HG02678 (cell line): ENCODE data around the gene CMSS1.

Experiments
- ATAC-seq: cut with Tn5 transposase; IDR thresholded peaks from one replicate; pipeline ENCODE4 v1.9.1; 2021; ENCODE audit warnings: mild to moderate bottlenecking, moderate library complexity; ENCODE audit not compliant: unreplicated experiment

Gene CMSS1

GRCh38 chr3:100097919-100098783, 280.5 kb downstream of the CMSS1 start:
- ATAC-seq, result no peak

DNA sequence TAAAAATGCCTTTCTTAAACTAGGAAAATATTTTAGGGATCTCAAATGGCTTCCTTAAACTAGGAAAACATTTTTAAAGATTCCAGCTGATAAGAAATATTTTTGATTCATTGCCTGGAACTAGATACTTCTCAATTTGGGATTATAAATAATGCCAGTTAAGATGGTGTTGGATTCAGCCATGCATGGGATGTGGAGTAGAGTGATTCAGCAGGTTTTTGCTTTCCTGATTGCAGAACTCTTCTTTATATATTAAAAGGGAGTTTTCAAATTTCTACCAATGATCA, 281.1 kb downstream of the CMSS1 start:
- ATAC-seq, result no peak

DNA sequence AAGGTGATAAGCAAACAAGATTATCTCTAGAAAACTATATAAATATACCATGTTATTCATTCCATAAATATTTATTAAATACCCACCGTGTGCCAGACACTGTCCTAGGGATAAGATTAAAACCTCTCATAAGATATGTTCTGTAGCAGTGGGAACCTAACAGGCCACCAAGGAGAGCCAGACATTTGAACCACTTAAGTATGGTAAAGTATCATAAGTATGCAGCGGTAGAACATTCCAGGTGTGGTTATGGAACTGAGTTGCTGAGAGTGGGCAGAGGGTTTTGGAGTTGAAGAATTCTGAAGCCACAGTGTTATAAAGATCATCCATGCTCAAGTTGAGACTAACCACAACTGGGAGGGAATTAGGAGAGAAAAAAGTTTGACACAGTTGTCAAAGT, 282.0 kb downstream of the CMSS1 start:
- no peak for ATAC-seq

GRCh38 chr3:100100425-100100824, 282.8 kb downstream of the CMSS1 start:
- no peak for ATAC-seq

- no peak for ATAC-seq
Measured at GRCh38 chr3:100102757-100103156, 285.1 kb downstream of the CMSS1 start.

DNA sequence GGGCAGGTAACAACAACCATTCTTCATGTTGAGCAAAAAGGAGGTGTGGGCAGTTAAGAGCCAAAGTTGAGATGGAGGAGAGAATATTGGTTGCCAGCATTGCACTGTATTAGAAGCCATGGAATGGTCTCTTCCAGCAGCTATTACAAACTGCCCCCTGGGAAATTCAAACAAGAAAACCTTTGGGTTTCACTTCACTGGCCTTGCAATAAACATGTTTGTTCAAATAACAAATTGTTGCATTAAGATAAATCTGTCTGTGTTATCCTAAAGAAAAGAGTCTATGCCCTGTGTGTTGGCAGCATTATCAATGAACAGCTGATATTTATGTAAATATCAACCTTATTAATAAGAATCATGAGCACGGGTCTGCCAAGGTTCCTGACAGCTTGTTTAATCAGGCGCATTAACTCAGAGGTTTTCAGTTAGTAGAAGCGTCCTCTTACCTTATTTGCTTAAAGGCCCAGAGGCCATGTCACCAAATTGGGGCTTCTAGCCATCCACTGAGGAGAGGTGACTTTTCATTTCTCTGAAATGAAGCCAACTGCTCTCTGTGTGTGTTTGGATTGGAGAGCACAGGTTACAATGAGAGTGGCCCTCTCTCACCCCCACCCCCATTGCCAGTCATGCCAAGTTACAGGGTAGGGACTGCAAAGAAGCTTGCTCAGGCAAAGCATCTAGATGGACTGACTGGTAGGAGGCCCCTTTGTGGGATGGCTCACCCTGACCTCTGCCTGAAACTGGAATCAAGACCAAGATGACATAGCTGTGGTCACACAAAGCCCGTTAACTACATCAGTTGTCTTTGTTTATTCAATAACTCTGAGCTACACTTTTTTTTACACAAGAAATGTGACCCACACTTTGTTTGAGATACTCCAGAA, 286.1 kb downstream of the CMSS1 start:
- ATAC-seq, result peak; percentile 82

DNA sequence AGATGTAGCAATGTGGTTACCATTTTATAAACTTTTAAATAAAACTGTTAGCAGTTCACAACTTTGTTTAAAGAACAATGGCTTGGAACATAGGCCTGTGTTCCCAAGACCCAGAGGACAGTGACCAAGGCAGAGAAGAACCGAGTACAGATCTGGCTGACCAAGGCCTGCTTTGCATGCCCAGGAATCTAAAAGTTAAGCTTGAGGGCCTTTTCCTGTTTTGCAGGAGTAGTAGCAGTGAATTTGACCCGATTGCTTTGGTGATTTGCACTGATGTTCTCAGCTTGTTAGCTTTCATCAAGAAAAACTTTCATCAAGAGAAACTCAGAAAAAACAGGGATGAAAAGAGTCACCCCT, 286.8 kb downstream of the CMSS1 start:
- ATAC-seq, result peak; percentile 37

- no peak for ATAC-seq
Measured at GRCh38 chr3:100104817-100105413, 287.3 kb downstream of the CMSS1 start.

GRCh38 chr3:100105501-100105900, 287.8 kb downstream of the CMSS1 start:
- ATAC-seq, result peak; percentile 37

- ATAC-seq, result no peak
Measured at GRCh38 chr3:100106094-100106493, 288.4 kb downstream of the CMSS1 start.

GRCh38 chr3:100106531-100107141, 289.0 kb downstream of the CMSS1 start:
- ATAC-seq, result no peak

- no peak for ATAC-seq
Measured at GRCh38 chr3:100107221-100107814, 289.7 kb downstream of the CMSS1 start.

- no peak for ATAC-seq
Measured at GRCh38 chr3:100108464-100109079, 290.9 kb downstream of the CMSS1 start.

DNA sequence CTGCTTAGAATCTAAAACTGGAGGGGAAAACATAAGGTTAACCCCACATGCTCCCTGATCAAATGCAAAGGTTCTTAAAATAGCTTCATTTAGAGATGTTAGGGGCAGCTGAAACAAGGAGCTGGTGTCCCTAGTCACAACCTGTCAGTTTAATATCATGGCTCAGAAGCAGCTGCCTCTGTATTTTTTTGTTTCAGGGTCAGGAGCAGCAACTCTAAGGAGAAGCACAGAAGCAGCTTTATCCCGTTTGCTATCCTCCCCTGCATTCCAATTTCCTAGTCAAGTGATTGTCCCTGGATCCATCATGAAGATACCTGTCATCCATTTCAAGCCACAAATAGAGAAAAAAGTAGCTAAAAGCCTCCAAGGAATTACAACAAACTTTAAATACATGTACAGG, 292.5 kb downstream of the CMSS1 start:
- no peak for ATAC-seq

GRCh38 chr3:100111728-100112127, 294.1 kb downstream of the CMSS1 start:
- ATAC-seq, result no peak

DNA sequence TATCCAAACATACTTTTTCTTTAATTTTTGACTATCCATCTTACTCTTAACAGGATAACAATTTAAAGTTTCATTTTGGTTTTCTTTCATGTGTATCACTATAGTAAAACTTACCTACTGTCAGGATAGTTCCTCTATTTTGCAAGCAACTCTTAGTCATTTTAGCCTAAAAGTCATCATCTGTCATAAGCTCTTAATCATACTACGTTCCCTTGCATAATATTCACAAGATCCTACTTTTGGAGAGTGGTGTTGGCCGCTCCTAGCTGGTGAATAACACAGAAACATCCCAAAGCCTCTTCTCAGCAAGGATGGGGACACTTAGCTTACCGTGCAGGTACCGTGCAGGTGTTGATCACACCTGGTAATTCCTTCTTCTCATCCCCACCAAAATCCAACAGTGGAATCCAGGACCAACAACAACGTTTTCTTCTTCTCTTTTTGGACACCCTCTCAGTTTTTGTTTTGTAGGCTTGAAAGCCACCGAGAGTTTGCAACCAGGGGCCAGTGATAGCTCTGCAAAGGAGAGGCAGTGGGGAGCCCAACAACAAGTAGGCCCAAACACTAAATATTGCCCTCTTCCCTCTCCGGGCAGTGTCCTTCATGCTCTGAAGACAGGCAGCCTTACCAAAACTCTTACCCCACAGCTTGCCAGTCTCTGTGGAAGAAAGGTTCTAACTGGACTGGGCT, 296.2 kb downstream of the CMSS1 start:
- ATAC-seq, result no peak

DNA sequence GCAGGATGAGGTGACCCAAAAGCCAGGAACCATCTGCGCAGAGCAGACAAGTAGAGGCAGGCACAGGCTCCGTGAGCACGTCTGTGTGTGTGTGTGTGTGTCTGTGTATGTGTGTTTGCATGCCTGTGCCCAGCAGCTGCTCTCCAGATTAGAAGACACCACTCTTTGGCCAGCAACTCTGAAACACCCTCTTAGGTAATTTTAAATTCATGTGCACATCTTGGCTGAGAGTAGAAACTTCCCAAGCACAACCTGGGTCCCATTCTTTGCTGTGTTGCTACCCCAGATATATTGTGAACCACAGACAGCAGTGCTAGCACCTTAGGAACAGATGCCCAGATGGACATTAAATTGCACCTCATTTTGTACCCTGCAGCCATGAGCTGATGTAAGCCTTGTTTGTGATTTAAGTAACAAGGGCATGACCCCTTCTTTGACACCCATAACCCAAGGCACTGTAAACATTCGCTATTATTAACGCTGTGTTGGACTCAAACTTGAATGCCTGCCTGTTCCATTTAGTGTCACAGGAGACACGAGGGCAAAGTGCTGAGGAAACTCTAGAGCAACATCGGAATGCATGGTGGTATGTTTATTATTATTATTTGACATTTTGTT, 296.9 kb downstream of the CMSS1 start, which contains the start of gene FILIP1L:
TSS of gene FILIP1L (minus strand) at position 89 of the 618 bp plus-strand sequence.
- no peak for ATAC-seq

- no peak for ATAC-seq
Measured at GRCh38 chr3:100117093-100117492, 299.4 kb downstream of the CMSS1 start.

GRCh38 chr3:100120012-100120411, 302.4 kb downstream of the CMSS1 start:
- ATAC-seq, result no peak
